ENCODE measurements around the gene SIRT7. TPM values are rescaled to one million over a fixed set of nuclear protein-coding genes. Genes with fewer than 3 reads are reported as not detected.

SIRT7 gene
- total RNA-seq, 1 donor from 2014 or later: 26.4 TPM

DNA sequence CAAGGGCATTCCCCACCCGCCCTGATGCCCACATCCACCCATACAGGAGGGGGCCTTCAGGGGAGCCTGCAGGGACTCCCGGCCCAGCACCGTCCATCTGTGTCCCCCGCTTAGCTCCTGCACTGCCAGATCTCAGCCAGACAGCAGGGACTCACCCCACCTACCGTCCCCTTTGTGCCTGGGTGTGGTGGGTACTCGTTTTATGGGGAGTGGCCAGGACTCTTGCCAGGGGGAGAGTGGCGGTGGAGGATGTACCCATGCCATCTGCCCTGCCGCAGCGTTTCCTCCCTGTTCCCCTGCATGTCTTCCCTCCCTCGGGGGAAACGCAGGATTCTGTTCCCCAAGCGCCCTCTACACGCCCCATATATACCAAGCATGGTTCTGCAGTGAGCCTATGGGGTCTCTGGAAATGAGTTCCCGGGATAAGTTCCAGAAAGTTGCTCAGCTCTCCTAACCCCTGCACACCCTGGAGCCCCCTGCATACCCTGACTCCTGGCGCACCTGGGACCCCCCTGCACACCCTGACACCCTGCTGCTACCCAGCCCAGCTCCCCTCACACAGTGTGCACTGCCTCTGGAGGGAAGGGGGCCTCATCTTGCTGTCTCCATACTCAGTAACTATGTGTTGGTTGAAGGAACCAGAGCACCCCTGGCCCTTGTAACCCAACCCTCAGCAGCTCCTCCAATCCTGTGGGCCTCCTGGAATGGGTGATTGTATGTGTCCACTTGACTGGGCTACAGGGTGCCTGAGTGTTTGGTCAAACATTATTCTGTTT, 13.8 kb upstream of the SIRT7 start:
- TF ChIP-seq, protein P1, sequence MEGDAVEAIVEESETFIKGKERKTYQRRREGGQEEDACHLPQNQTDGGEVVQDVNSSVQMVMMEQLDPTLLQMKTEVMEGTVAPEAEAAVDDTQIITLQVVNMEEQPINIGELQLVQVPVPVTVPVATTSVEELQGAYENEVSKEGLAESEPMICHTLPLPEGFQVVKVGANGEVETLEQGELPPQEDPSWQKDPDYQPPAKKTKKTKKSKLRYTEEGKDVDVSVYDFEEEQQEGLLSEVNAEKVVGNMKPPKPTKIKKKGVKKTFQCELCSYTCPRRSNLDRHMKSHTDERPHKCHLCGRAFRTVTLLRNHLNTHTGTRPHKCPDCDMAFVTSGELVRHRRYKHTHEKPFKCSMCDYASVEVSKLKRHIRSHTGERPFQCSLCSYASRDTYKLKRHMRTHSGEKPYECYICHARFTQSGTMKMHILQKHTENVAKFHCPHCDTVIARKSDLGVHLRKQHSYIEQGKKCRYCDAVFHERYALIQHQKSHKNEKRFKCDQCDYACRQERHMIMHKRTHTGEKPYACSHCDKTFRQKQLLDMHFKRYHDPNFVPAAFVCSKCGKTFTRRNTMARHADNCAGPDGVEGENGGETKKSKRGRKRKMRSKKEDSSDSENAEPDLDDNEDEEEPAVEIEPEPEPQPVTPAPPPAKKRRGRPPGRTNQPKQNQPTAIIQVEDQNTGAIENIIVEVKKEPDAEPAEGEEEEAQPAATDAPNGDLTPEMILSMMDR (IDR thresholded peaks at IDR 0.05; ENCODE audit: insufficient read depth, low read length, poor library complexity, severe bottlenecking): no peak
- DNase-seq (ENCODE audit: low read depth): no peak
- no peak overlapping the region for H3K4me3 ChIP-seq (ENCODE audit: low read depth, low read length)
- peaks cover 2% of the 10 kb centered on the region for H3K36me3 ChIP-seq (ENCODE audit: control insufficient read depth, insufficient read depth, low read length)
- H3K27me3 ChIP-seq (ENCODE audit: control insufficient read depth, insufficient read depth, low read length): peaks cover 9% of the 10 kb centered on the region

DNA sequence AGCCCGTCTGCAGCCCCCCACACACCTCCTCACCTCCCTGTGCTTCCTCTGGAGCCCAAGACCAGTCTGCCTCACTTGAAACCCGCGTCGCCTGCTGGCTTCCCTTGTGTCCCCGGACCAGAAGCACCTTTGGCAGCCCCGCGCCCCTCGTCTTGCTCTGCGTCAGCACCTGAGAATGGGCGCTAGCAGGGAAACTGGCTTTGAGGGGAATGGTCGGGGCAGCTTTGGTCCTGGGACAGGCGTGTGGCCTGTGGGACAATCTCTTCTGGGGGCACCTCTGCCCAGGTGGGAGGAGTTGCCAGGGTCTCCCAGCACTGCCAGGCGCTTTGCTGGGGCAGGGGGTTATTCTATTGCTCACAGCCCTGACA, 13.2 kb upstream of the SIRT7 start:
- TF ChIP-seq, protein P1 (IDR thresholded peaks at IDR 0.05; ENCODE audit: insufficient read depth, low read length, poor library complexity, severe bottlenecking): no peak
- H3K36me3 ChIP-seq (ENCODE audit: control insufficient read depth, insufficient read depth, low read length): no peaks in the 10 kb centered on the region
- H3K4me3 ChIP-seq (ENCODE audit: low read depth, low read length): no peak overlapping the region
- no peak for DNase-seq (ENCODE audit: low read depth)
- H3K27me3 ChIP-seq (ENCODE audit: control insufficient read depth, insufficient read depth, low read length): peaks cover 9% of the 10 kb centered on the region

GRCh38 chr17:81930142-81931125, 12.5 kb upstream of the SIRT7 start:
- H3K27me3 ChIP-seq (ENCODE audit: control insufficient read depth, insufficient read depth, low read length): peaks cover 9% of the 10 kb centered on the region
- TF ChIP-seq, protein P1 (IDR thresholded peaks at IDR 0.05; ENCODE audit: insufficient read depth, low read length, poor library complexity, severe bottlenecking): no peak
- H3K36me3 ChIP-seq (ENCODE audit: control insufficient read depth, insufficient read depth, low read length): no peaks in the 10 kb centered on the region
- no peak for DNase-seq (ENCODE audit: low read depth)
- no peak overlapping the region for H3K4me3 ChIP-seq (ENCODE audit: low read depth, low read length)

- TF ChIP-seq, protein P1 (IDR thresholded peaks at IDR 0.05; ENCODE audit: insufficient read depth, low read length, poor library complexity, severe bottlenecking): no peak
- DNase-seq (ENCODE audit: low read depth): no peak
- H3K27me3 ChIP-seq (ENCODE audit: control insufficient read depth, insufficient read depth, low read length): peaks cover 9% of the 10 kb centered on the region
- H3K4me3 ChIP-seq (ENCODE audit: low read depth, low read length): no peak overlapping the region
- no peaks in the 10 kb centered on the region for H3K36me3 ChIP-seq (ENCODE audit: control insufficient read depth, insufficient read depth, low read length)
These were observed 11.5 kb upstream of the SIRT7 start for GRCh38 chr17:81929253-81930141.

GRCh38 chr17:81928544-81929252, 10.7 kb upstream of the SIRT7 start:
- Histone ChIP-seq H3K36me3 (ENCODE audit: control insufficient read depth, insufficient read depth, low read length) (no peaks in the 10 kb centered on the region), H3K27me3 (ENCODE audit: control insufficient read depth, insufficient read depth, low read length) (peaks cover 9% of the 10 kb centered on the region), H3K4me3 (ENCODE audit: low read depth, low read length) (peak overlapping the region; percentile 81)
- no peak for DNase-seq (ENCODE audit: low read depth)
- TF ChIP-seq, protein P1 (IDR thresholded peaks at IDR 0.05; ENCODE audit: insufficient read depth, low read length, poor library complexity, severe bottlenecking): no peak

Measured in kidney epithelial cell (primary cell).